GM12892 (cell line): ENCODE data around the gene EXOSC7.

ENCODE experiments used
- POLR2A ChIP-seq: IDR thresholded peaks from 2 replicates; pipeline ENCODE4 v1.6.1; 2011; ENCODE audit warnings: low read depth, low read length, control low read depth
- POLR2AphosphoS5 ChIP-seq: IDR thresholded peaks from 2 replicates; pipeline ENCODE4 v1.6.1; 2011; ENCODE audit warnings: low read depth, low read length, control low read depth
- TAF1 ChIP-seq: IDR thresholded peaks from 2 replicates; pipeline ENCODE4 v1.6.1; 2011; ENCODE audit warnings: low read depth, mild to moderate bottlenecking, control low read depth, low read length, borderline replicate concordance

DNA sequence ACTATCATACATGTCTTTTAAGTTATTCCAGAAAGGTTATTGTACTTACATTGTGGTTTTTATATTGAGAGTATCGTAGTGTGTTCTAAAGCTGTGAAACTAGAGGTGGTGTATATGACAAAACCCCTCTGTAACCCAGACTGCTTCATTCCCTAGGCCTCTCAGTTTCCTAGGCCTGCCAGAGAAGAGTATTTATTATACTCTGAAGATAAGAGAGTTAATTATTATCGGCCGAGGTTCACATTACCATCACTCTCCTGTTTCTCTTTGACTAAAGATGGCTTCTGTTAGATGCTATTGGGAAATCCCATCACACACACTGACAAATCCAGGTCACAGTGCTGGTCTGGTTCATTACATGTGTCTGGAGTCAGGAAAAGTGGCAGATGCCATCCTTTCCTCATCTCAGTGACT lies 20.5 kb downstream of the EXOSC7 start:
- TF ChIP-seq POLR2AphosphoS5 = no peak
- TF ChIP-seq POLR2A = no peak
- TF ChIP-seq TAF1 = no peak
